Neural cell (in vitro differentiated cells): ENCODE measurements around the gene DGKA. TPM values are rescaled to one million over a fixed set of nuclear protein-coding genes. Genes with fewer than 3 reads are reported as not detected.

Experiments
- H2AFZ ChIP-seq: fragments of 200-600, 300-800 bp; sonication (generic), shearing (Covaris generic); 2 replicates; pipeline ENCODE4 v1.6.0; 2014; ENCODE audit warnings: low read depth, mild to moderate bottlenecking, antibody characterized with exemption, low read length, moderate library complexity
- H3F3A ChIP-seq: fragments of 200-600 bp; shearing (Covaris generic); 2 replicates; pipeline ENCODE4 v1.6.1; 2016; ENCODE audit warnings: mild to moderate bottlenecking, moderate library complexity, mixed read lengths, antibody characterized with exemption, low read length; ENCODE audit not compliant: insufficient read depth, poor library complexity, severe bottlenecking
- H3K27ac ChIP-seq: fragments of 200-600, 300-800 bp; sonication (generic), shearing (Covaris generic); 2 replicates; pipeline ENCODE4 v1.5.1; 2014; ENCODE audit warnings: mild to moderate bottlenecking, low read length, moderate library complexity
- H3K27me3 ChIP-seq: fragments of 300-800, 200-600 bp; sonication (generic), shearing (Covaris generic); 2 replicates; pipeline ENCODE4 v1.6.0; 2014; ENCODE audit warnings: mild to moderate bottlenecking, low read depth, low read length, moderate library complexity; ENCODE audit not compliant: insufficient read depth
- H3K36me3 ChIP-seq: fragments of 300-800, 200-600 bp; sonication (generic), shearing (Covaris generic); 2 replicates; pipeline ENCODE4 v1.5.1; 2014; ENCODE audit warnings: mild to moderate bottlenecking, antibody characterized with exemption, low read length, moderate library complexity; ENCODE audit not compliant: insufficient read depth
- H3K4me2 ChIP-seq: fragments of 300-800, 200-600 bp; sonication (generic), shearing (Covaris generic); 2 replicates; pipeline ENCODE4 v1.6.0; 2014; ENCODE audit warnings: mild to moderate bottlenecking, low read length
- H3K4me3 ChIP-seq: fragments of 300-800, 200-600 bp; sonication (generic), shearing (Covaris generic); 2 replicates; pipeline ENCODE4 v1.5.1; 2014; ENCODE audit warnings: mild to moderate bottlenecking, low read length, moderate library complexity
- H3K79me2 ChIP-seq: fragments of 200-600 bp; shearing (Covaris generic); replicated peaks from 2 replicates; pipeline ENCODE4 v1.6.0; 2014; ENCODE audit warnings: mild to moderate bottlenecking, low read length, moderate library complexity; ENCODE audit not compliant: insufficient read depth
- H3K9ac ChIP-seq: fragments of 300-800, 200-600 bp; sonication (generic), shearing (Covaris generic); 2 replicates; pipeline ENCODE4 v1.6.1; 2016; ENCODE audit warnings: mild to moderate bottlenecking, low read length, mixed read lengths
- H3K9me2 ChIP-seq: fragments of 200-600 bp; shearing (Covaris generic); 2 replicates; pipeline ENCODE4 v1.6.1; 2016; ENCODE audit warnings: mild to moderate bottlenecking, low read length, mixed read lengths; ENCODE audit not compliant: insufficient read depth
- H3K9me3 ChIP-seq: fragments of 200-600, 300-800 bp; sonication (generic), shearing (Covaris generic); 2 replicates; pipeline ENCODE4 v1.6.1; 2016; ENCODE audit warnings: mild to moderate bottlenecking, mixed run types, low read length, moderate library complexity, mixed read lengths
- H4K20me1 ChIP-seq: fragments of 200-600 bp; shearing (Covaris generic); 2 replicates; pipeline ENCODE4 v1.6.1; 2016; ENCODE audit warnings: mild to moderate bottlenecking, mixed run types; ENCODE audit not compliant: insufficient read depth
- CTCF ChIP-seq: fragments of 450-650 bp; IDR thresholded peaks from 2 replicates; pipeline ENCODE4 v1.5.1; 2014; ENCODE audit warnings: antibody characterized with exemption, mild to moderate bottlenecking, moderate library complexity; ENCODE audit not compliant: poor library complexity, severe bottlenecking
- EZH2 ChIP-seq: fragments of 200-600, 300-800 bp; shearing (Covaris generic), sonication (generic); IDR thresholded peaks from 2 replicates; pipeline ENCODE4 v1.6.1; 2014; ENCODE audit warnings: antibody characterized with exemption, low read length, borderline replicate concordance, mild to moderate bottlenecking; ENCODE audit not compliant: insufficient read depth, poor library complexity, severe bottlenecking
- MXI1 ChIP-seq: fragments of 450-650 bp; conservative IDR thresholded peaks from 2 replicates; pipeline ENCODE4 v1.6.1; 2014; ENCODE audit warnings: antibody characterized with exemption, mild to moderate bottlenecking; ENCODE audit not compliant: poor library complexity, severe bottlenecking
- POLR2AphosphoS5 ChIP-seq: IDR thresholded peaks from 2 replicates; pipeline ENCODE4 v1.6.1; 2012
- REST ChIP-seq: IDR thresholded peaks from 2 replicates; pipeline ENCODE4 v1.6.1; 2012; ENCODE audit warnings: borderline replicate concordance
- SMC3 ChIP-seq: fragments of 450-650 bp; conservative IDR thresholded peaks from 2 replicates; pipeline ENCODE4 v1.6.1; 2014; ENCODE audit warnings: antibody characterized with exemption, mild to moderate bottlenecking, moderate library complexity; ENCODE audit not compliant: poor library complexity
- TAF1 ChIP-seq: IDR thresholded peaks from 2 replicates; pipeline ENCODE4 v1.6.1; 2012; ENCODE audit warnings: low read depth
- polyA plus RNA-seq: library from polyadenylated mRNA; depleted of rRNA; stranded (reverse); fragments of >200 nt; gene quantifications from 2 replicates; pipeline ENCODE4 v1.2.3, GENCODE V29; 2014

Gene DGKA
- polyA plus RNA-seq, 1 donor from 2014 or later = 1.1 TPM

- Histone ChIP-seq H3K79me2 (no peaks in the 10 kb centered on the region), H3K27me3 (no peaks in the 10 kb centered on the region), H3K4me3 (peak within 1 kb of the TSS; percentile 83), H3K36me3 (no peaks in the 10 kb centered on the region), H3K27ac (no peak within 1 kb of the TSS), H3K9me3 (no peaks in the 10 kb centered on the region), H4K20me1 (no peaks in the 10 kb centered on the region), H3K4me2 (peak within 1 kb of the TSS; percentile 68), H3K9me2 (no peaks in the 10 kb centered on the region), H3F3A (no peaks in the 10 kb centered on the region), H2AFZ (peak within 1 kb of the TSS; percentile 57), H3K9ac (peak within 1 kb of the TSS; percentile 34)
- TF ChIP-seq CTCF = no peak
- no peak for TF ChIP-seq MXI1
- TF ChIP-seq SMC3 = no peak
- TF ChIP-seq REST = no peak
- TF ChIP-seq POLR2AphosphoS5 = no peak
- no peak for TF ChIP-seq TAF1
- no peak for TF ChIP-seq EZH2
These were observed 35.0 kb downstream of the DGKA start, which contains the start of gene PMEL for GRCh38 chr12:55965941-55966407. Gene PMEL, minus strand, starts transcription at chr12:55966042. Its CDS starts 31 bp downstream, at chr12:55966011.

DNA sequence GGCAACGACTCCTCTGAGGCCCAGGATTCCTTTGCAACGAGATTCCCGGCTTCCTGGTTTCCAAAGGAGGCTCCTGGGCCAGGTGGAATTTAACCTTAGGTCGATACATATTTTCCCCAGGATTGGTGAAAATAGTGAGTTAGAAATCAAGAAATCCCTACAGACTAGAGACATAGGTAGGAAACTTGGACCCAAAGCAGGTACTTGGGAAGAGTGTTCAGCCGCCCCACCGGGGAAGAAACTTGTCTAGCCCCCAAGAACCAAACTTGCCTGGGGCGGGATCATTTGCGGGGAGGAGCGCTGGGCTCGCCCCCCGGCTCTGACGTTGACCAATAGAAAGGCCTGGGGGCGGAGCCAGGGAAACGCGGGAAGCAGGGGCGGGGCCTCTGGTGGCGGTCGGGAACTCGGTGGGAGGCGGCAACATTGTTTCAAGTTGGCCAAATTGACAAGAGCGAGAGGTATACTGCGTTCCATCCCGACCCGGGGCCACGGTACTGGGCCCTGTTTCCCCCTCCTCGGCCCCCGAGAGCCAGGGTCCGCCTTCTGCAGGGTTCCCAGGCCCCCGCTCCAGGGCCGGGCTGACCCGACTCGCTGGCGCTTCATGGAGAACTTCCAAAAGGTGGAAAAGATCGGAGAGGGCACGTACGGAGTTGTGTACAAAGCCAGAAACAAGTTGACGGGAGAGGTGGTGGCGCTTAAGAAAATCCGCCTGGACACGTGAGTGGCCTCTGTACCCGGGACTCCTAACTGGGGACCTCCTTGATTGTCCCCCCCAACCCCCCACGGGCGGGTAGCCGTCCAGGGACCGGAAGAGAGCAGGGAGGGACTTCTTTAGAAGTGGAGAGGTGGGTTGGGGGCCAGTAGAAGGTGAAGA, 35.7 kb downstream of the DGKA start, which contains the start of gene CDK2:
Gene CDK2, plus strand, starts transcription at position 423 of the 874 bp plus-strand sequence. Its CDS starts 179 bp downstream, at position 602.
- H3K27ac ChIP-seq = no peak within 1 kb of the TSS

More for the DNA sequence above, 35.7 kb downstream of the DGKA start, which contains the start of gene CDK2:
- H3F3A ChIP-seq = no peaks in the 10 kb centered on the region
- no peaks in the 10 kb centered on the region for H3K27me3 ChIP-seq
- TF ChIP-seq POLR2AphosphoS5 (no peak), REST (no peak), CTCF (no peak)
- H4K20me1 ChIP-seq = no peaks in the 10 kb centered on the region
- H3K4me3 ChIP-seq = peak within 1 kb of the TSS; percentile 83
- peak within 1 kb of the TSS; percentile 68 for H3K4me2 ChIP-seq
- peak within 1 kb of the TSS; percentile 57 for H2AFZ ChIP-seq
- H3K9me3 ChIP-seq = no peaks in the 10 kb centered on the region
- H3K79me2 ChIP-seq = no peaks in the 10 kb centered on the region
- H3K9me2 ChIP-seq = no peaks in the 10 kb centered on the region
- H3K9ac ChIP-seq = peak within 1 kb of the TSS; percentile 34
- no peaks in the 10 kb centered on the region for H3K36me3 ChIP-seq
